HG02938 (cell line): Measurements from ENCODE around the gene NUDCD3.

Source experiments
- ATAC-seq: cut with Tn5 transposase; IDR thresholded peaks from one replicate; pipeline ENCODE4 v1.9.1; 2021; ENCODE audit warnings: mild to moderate bottlenecking, moderate library complexity; ENCODE audit not compliant: unreplicated experiment

NUDCD3 gene

DNA sequence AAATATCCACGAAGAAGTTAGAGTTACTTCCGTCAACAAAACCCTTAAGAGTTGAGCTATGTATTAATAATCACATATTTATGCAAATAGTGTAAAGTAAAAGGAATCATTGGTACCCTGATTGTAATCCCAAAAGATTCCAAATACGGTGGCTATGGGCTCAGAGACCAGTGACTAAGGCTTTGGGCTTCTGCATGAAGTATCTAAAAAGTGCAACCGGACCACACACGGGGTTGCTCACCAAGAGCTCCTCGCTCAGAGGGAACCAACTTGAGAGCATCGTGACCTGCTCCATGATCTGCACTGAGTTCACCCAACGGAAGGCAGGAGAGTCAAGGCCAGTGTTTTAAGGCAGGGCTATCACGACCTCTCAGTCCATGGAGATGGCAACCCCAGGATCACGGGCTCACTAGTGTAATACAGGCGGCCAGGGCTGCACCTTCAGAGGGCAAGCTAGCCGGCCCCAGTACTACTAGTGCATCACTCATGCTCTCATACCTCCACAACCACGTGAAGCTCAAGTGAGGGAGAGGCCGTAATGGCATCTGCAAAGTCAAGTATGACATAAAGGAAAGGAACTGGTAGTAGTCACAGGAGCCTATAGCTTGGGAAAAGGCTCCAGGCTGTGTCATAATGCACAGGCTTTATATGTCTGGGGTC is 87.9 kb downstream of the NUDCD3 start:
- ATAC-seq: no peak

DNA sequence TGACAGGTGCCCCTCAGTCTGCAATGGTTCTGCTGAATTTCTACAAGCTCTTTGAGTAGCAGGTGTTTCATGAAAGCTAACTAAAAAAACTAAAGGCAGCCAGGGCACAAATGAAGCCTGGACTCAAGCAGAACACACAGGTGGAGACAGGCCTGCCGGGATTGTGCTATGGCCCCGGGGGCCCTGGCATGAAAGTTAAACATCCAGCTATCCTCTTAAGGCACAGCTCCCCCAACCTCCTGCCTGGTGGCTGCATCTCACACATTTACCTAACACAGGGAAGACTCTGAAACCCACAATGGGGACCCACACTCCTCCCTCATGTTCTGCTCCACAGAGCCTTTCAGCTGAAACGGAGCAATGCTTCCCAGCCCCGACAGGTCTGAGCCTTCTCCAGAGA is 88.8 kb downstream of the NUDCD3 start:
- ATAC-seq: no peak

DNA sequence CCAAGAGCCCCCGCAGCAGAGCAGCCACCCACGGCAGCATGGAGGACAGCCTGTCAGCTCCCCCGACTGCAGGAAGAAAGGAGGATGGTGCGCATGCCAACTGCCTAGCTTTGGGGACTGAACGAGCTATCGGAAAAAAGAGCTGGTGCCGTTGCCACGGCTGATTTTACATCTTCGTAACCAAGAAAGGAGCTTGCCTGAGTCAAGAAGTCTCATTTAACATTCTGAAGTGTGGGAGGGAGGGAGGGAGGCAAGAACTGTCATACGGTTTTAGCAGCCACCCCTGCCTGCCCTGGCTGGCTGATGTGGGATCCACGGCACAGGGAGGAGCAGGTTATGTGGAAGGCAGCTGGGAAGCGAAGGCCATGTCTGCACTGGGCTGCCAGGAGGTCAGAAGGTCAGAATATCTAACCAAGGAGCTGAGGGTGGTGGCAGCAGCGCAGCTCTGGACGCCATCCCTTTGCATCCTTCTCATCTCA is 90.4 kb downstream of the NUDCD3 start:
- no peak for ATAC-seq

DNA sequence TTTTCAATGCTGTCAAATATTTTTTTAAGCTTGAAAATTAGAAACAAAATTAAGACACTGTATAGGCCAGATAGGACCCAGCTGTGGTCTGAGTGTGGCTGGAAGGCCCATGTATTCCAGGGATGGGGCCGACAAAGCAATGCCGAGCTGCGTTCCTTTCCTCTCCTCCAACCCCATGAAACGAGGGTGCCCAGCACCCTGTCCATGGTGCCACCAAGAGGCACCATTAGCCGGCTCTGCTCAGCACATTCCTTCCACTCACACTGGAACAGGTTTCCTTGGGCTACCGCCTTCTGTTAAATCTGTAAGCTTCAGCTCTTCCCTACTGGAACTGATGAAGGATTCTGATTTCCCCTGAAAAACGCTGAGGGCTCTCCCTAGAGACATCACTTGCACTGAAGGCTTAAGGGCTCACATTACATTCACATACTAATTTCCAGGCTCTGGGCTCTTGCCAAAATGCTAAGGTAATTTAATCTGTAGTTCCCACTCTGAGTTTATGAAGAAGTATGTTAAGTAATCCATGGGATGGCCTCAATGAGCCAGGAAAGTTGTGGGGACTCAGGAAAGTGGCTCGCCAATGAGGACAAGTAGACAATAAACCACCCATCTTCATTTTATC is 91.4 kb downstream of the NUDCD3 start:
- ATAC-seq: no peak

DNA sequence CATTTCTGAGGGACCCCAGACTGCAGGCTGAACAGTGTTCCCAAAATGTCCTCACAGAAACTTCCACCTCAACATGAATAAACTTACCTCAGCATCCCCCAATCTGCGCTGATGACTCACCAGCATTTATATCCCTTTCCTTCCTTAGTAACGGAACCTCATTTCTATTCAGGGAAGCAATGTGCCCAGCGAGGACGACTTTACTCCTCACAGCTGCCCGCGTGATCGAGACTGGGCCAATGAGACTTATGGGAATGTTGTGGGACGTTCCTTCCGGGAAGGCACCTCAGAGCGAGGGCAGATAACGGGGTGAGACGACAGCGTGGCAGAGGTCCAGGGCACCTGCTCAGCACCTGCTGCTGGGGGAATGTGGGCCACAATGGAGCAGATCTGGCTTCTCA is 91.9 kb downstream of the NUDCD3 start:
- ATAC-seq: no peak

DNA sequence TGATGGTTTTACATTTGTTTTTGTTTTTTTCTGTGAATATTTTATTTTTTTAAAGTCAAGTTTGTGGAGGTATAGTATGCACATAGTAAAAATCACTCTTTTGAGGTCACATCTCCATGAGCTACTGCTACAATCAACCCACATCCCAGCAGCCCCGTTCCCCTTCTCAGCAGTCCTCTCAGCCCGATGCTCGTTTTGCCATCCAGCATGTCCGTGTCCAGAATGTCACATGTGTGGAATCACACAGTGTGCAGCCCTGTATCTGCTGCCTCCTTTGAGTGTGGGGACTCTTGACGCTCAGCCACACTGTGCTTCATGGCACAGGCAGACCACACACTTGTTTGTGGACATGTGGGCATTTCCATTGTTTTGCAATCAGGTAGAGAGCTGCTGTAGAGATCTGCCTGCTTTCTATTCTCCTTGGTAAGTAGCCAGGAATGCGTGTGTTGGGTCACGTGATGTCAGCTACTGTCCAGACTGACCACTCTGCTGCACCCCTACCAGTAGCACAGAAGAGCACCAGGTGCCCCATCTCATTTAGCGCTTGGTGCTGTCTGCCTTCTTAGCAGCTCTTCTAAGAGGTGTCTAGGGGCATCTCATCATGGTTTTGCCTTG is 93.4 kb downstream of the NUDCD3 start:
- no peak for ATAC-seq

DNA sequence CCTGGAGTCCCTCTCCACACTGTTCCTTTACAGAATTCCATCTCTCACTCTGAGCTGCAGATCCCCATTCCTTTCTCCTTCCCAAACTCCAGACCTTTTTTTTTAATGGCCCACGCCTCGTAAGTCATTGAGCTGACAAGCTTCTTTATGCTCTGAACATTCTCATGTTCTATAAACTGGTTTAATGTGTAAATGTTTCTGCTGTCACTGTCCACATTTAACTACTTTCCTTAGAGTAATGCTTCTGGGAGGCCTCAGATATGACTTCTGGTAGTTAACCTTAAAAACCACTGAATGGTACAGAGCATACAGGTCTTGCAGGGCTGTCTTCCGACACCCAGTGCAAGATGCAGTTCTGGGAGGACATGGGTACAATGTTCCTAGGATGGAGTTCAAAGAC is 94.0 kb downstream of the NUDCD3 start:
- no peak for ATAC-seq

DNA sequence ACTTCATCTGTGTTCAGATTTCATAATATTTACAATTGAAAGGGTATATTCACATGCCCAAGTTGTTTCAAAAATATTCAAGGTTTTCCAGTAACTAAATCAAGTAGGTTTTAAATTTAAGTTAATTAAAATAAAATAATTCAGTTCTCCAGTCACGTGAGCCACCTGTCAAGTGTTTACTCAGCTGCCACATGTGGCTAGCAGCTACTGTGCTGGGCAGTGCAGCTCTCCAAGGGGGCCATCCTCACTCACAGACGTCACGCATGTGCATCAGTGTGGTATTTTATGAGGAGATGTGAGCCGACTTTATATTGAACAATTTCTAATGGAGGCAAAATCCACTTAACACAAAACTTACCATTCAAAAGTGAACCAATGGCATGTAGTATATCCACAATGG is 95.4 kb downstream of the NUDCD3 start:
- ATAC-seq: no peak

DNA sequence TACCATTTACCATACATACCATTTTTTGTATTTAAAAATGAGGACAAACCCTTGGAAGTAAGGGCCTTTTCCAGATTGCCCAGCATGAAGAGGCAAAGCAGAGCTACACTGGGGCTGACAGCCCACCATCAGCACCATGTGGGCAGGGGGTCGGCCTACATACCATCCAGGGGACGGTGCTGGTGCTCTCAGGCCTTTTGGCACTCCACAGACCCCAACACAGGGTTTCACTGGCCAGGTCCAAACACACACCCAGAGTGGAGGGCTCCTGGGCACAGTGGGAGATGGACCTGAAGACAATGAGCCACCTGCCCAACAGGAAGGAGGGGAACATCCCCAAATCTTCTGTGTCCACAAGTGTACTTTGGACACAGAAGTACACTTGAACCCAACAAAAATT is 95.8 kb downstream of the NUDCD3 start:
- no peak for ATAC-seq

DNA sequence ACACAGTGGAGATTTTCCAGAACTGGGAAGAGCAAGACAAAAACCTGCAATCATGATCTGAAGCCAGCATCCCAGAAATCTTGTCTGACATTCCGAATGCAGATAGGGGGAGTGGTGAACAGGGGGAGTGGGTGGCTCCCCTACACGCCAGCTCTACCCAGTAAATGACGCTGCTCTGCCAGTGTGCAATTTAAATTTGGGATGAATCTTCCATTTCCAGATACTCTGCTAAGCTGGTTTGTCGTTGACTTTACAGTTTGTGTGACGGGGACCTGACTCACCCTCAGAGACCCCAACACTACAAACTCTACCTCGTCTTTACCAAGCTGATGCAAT is 96.4 kb downstream of the NUDCD3 start:
- no peak for ATAC-seq

DNA sequence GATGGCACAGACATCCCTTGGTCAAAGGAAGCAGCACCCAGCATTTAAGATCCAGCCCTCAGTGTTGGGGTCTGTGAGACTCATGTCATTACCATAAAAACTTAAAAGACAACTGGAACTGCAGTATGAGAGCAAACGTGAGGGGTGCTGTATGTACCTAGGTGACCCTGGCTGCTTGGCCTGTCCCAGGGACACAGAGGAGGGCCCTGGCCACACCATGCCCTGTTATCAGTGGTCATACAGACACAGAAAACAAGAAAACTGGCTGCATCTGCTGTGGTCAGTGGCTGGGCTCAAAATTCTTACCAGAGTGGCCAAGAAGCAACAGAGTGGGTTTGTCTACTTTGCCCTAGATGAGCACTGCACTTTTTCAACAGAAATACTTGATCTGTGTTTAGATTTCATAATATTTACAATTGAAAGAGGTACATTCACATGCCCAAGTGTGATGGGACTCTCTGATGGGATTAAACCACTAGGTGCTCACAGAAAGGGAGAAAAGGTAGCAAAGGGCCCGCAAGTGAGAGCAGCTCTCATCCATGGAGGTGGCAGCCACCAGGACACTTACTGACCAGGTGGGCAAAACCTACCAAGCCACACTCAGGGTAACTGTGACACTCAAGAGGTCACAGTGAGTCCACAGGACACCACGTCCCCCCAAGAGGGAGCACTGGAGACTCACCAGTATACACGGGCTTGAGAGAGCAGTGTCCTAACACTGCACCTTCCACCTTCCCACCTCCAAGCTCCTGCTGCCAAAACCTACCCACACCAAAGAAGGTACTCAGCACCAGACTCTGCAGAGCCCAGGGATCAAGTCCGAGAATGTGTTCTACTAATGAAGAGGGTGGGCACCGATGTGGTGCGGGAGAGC is 97.0 kb downstream of the NUDCD3 start:
- ATAC-seq: no peak

DNA sequence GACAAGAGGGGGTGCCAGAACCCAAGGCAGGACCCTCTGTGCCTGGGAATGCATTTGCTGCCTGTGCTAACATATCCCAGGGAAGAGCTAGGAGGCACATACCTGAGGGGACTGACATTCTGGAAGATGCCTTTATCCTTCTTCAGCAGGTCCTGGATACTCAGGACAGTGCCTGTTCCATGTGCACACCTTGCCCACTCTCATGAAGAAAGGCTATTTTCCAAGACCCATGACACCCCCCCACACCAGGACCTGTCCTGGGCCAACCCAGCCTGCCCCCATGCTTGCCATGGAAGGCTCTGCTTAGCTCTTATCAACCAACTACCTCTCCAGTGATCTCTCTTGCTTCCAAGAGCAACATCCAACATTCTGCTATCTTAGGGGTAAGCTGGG is 97.8 kb downstream of the NUDCD3 start:
- ATAC-seq: no peak

DNA sequence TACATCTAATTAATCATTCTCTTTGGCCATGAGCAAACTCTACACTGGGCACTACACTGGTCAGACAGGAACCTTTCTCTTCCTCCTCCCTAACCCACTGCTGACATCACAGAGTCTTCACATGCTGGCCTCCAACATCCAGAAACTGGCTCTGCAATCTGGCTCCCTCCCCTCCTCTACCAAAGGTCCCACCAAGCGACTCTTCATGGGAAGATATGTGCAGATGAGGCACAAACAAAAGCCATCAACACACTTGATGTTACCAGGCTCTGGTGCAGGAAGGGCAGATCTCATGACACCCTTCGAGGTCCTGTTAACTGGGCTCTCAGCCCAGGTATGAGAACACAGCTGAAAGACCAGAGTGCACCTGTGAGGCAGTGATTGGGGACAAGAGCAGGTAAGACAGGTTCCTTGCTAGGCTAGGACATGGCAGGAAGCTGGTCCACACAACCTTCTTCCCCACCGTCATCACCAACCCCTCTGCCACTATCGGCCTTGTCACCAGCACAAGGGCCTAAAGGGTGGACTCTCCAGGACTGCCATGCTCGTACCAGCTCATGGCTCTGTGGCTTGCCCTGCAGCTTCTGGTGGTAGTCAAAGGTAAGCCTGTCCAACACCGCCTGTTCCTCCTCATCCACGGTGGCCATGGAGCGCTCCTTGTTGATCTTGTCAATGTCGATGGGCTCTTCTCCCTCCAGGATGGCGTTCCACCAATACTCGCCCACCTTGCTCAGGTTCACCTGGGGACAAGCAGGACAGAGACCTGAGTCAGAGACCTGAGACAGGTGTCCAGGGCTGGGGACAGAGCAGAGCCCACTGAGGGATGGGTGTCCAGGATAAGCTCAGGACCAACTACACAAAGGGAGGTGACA is 98.5 kb downstream of the NUDCD3 start:
- ATAC-seq: no peak

DNA sequence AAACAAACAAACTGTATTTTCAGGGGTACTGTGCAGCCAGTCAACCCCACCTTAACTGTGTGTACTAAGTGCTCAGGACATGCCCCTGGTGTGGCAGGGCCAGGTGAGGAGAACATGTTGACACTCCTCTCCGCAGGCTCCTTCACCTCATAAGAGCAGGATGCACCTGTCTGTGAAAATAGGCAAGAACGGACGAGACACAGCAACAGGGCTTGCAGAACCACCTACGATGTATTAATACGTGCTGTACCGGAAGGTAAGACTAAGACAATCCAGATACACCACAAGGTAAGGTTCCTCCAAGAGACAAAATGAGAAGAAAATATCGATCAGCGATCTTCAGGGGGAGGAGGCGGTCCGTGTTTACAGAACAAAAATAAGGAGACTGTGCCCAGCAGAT is 99.3 kb downstream of the NUDCD3 start:
- ATAC-seq: no peak

DNA sequence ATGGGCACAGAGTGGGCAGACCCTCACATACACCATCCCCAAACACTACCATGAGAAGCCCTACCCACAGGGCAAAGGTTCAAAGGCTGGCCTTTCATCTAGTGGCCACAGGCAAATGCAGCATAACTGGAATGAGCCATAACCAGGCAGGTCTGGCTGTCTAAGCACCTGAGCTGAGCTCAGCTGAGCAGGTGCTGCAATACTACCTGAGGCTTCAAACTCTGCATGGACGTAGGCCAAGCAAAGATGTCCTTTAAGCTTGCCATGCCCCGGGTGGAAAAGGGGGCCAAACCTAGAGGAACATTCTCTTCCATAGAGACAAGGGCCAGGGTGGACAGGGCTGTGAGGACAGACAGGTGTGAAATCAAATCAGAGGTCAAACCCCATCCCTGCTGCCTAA is 99.8 kb downstream of the NUDCD3 start:
- ATAC-seq: no peak

DNA sequence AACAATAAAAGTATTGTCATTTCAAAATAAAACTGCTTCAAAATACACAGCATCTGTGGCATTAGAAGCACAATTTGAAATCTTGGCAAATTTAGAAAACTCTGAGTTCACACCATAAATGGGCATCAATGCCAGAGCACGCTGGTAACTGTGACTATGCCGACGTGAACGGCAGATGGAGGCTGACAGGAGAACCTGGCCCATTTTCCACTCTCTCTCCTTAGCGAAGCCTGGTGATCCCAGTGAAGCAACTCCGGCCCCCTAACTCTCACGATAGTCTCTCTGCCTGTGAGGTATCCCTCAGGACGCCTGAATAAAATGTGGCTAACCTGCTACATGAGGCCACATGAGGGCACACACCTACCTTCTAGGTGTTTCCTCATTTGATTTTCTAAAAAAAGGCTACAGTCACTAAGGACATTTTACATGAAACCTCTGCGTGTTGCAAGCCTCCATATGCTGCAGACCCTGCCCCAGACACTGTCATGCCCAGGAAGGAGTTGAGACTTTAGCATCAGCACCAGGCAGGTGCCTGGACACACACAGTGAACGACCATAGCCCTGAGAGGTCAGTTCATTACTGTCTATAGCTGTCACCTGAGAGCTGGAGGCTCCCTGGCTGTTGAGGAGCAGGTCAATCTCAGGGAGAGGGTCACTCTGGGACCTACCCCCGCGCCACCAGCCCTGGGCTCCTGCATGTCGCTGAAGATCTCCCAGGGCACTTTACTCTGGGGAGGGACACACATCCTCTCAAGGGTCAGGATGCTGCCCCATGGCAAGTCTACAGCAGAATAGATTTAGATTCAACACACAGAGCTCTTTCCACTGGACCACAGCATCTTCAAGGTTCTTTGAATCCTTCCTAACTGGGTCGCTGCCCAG is 102.1 kb downstream of the NUDCD3 start:
- ATAC-seq: no peak

DNA sequence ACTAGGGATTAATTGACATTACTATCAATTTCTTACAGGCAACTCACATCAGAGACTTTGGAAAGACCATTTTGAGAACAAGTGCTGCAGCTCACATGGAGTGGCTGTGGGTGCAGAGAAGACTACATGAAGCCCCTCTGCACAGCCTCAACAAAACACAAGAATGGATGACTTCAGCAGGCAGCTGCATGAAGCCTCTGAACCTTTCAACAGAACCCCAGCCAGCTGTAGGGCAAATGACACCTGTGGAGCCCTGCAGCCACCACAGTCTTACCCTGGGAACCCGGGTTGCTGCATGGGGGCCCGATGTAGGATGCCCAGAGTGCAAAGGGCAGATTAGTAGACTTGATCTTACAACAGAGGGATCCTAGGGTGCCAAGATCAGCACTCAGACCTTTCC is 103.1 kb downstream of the NUDCD3 start:
- no peak for ATAC-seq

DNA sequence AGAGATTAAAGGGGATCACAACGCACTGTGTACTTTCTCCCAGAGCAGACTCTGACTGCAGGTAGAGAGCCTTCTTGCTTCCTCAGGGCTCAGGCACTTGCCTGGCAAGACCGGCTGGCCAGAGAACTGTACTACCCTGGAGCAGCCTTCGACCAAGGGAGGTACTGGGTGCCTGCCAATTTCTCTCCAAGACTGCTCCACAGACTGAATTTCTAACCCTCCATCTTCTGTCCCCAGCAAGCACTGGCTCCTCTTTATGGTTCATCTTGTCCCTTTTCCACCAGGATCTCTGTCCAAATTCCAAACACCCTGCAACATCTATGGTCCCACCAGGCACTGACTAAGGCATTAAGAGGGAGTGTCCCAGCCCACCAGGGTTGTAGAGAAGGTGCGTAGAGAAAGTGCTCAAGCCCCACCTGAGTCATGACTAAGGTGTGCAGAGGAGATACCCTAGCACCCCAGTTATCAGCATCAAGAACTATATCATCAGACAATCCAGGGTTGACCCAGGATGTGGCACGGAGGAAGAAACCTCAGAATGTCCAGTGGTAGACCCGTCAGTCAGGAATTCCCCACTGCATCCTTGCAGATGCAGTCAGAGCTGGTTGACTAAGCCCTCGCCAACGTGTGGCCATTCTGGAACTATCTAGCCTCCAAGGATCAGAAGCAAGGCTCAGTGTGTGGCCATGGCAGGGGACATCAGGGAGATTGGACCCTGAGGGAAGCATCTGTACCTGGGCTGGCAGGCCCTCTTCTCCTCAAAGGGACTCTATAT is 104.1 kb downstream of the NUDCD3 start:
- no peak for ATAC-seq
